IMR-90 (cell line): ENCODE results near the gene SBF2.

Experiments
- BHLHE40 ChIP-seq: fragments of 150-350 bp; IDR thresholded peaks from 2 replicates; pipeline ENCODE4 v1.6.1; 2016; ENCODE audit warnings: mild to moderate bottlenecking, low read depth, low read length
- CEBPB ChIP-seq: IDR thresholded peaks from 2 replicates; pipeline ENCODE4 v1.6.1; 2012; ENCODE audit warnings: low read depth, low read length, improper control_type of control experiment
- MAZ ChIP-seq: IDR thresholded peaks from 2 replicates; pipeline ENCODE4 v1.6.1; 2012; ENCODE audit warnings: low read depth, mild to moderate bottlenecking, low read length, improper control_type of control experiment, moderate library complexity, borderline replicate concordance
- MXI1 ChIP-seq: IDR thresholded peaks from 2 replicates; pipeline ENCODE4 v1.6.1; 2012; ENCODE audit warnings: low read depth, mild to moderate bottlenecking, low read length, moderate library complexity, borderline replicate concordance
- POLR2A ChIP-seq: IDR thresholded peaks from 2 replicates; pipeline ENCODE4 v1.6.1; 2012; ENCODE audit warnings: mild to moderate bottlenecking, low read depth, low read length
- RCOR1 ChIP-seq: IDR thresholded peaks from 2 replicates; pipeline ENCODE4 v1.6.1; 2012; ENCODE audit warnings: mild to moderate bottlenecking, low read length, improper control_type of control experiment; ENCODE audit not compliant: insufficient replicate concordance
- RFX5 ChIP-seq: IDR thresholded peaks from 2 replicates; pipeline ENCODE4 v1.8.0; 2012; ENCODE audit warnings: low read depth, mild to moderate bottlenecking, low read length, moderate library complexity
- TF ChIP-seq, protein P1 (sequence below): conservative IDR thresholded peaks from 2 replicates; pipeline ENCODE4 v1.5.1; 2012; ENCODE audit warnings: mild to moderate bottlenecking, low read depth, low read length, improper control_type of control experiment

GRCh38 chr11:9923280-9923679 lies 370.7 kb downstream of the SBF2 start:
- TF ChIP-seq POLR2A: no peak
- TF ChIP-seq, protein P1, sequence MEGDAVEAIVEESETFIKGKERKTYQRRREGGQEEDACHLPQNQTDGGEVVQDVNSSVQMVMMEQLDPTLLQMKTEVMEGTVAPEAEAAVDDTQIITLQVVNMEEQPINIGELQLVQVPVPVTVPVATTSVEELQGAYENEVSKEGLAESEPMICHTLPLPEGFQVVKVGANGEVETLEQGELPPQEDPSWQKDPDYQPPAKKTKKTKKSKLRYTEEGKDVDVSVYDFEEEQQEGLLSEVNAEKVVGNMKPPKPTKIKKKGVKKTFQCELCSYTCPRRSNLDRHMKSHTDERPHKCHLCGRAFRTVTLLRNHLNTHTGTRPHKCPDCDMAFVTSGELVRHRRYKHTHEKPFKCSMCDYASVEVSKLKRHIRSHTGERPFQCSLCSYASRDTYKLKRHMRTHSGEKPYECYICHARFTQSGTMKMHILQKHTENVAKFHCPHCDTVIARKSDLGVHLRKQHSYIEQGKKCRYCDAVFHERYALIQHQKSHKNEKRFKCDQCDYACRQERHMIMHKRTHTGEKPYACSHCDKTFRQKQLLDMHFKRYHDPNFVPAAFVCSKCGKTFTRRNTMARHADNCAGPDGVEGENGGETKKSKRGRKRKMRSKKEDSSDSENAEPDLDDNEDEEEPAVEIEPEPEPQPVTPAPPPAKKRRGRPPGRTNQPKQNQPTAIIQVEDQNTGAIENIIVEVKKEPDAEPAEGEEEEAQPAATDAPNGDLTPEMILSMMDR: no peak
- TF ChIP-seq BHLHE40: no peak
- no peak for TF ChIP-seq MXI1
- TF ChIP-seq MAZ: no peak
- TF ChIP-seq RFX5: no peak
- TF ChIP-seq RCOR1: no peak
- TF ChIP-seq CEBPB: no peak
